ENCODE measurements around the gene GCC1. TPM values are rescaled to one million over a fixed set of nuclear protein-coding genes. Genes with fewer than 3 reads are reported as not detected.

GCC1 gene
- polyA plus RNA-seq, 3 donors: 5.9 to 9.2 (median 6.4) TPM

- no peaks in the 10 kb centered on the region for H4K20me1 ChIP-seq (ENCODE audit: insufficient read depth, low read length)
- peaks cover 4 to 8% (median 6%) of the 10 kb centered on the region in 3 donors for H3K27me3 Mint-ChIP-seq (ENCODE audit: low read depth in 3 of 3)
- WGBS (ENCODE audit: insufficient coverage): 80% methylated on average over 1 of the region's 3 CpGs
Measured at GRCh38 chr7:127628445-127628844, 43.0 kb upstream of the GCC1 start.

GRCh38 chr7:127625331-127625730 is 39.9 kb upstream of the GCC1 start:
- Mint-ChIP-seq H3K4me1 (peaks cover 13% of the 10 kb centered on the region), H3K27me3 (ENCODE audit: low read depth in 3 of 3) (peaks cover 15 to 32% (median 15%) of the 10 kb centered on the region in 3 donors), H3K27ac (no peak overlapping the region), H3K36me3 (no peaks in the 10 kb centered on the region), H3K4me3 (no peak overlapping the region), H3K9me3 (peaks cover 0 to 13% (median 7%) of the 10 kb centered on the region in 7 donors)
- Histone ChIP-seq H3K27ac (ENCODE audit: low read depth in 1 of 2, low read length in 2 of 2) (no peak overlapping the region), H3K4me2 (replicated peaks; ENCODE audit: extremely low read depth, low read length, poor library complexity, severe bottlenecking) (no peak overlapping the region), H3K4me3 (replicated peaks in 1 of 3; ENCODE audit: low read depth in 2 of 3, low read length in 3 of 3) (no peak overlapping the region), H3K79me2 (ENCODE audit: insufficient read depth, low read length) (no peaks in the 10 kb centered on the region), H2AFZ (ENCODE audit: insufficient read depth, low read depth, low read length, poor library complexity, severe bottlenecking) (no peak overlapping the region), H3K36me3 (replicated peaks in 1 of 2; ENCODE audit: control insufficient read depth in 1 of 2, insufficient read depth in 2 of 2, low read length in 2 of 2) (no peaks in the 10 kb centered on the region), H4K20me1 (ENCODE audit: insufficient read depth, low read length) (no peaks in the 10 kb centered on the region), H3K9me3 (replicated peaks in 1 of 2; ENCODE audit: control insufficient read depth in 1 of 2, insufficient read depth in 1 of 2, low read length in 2 of 2) (no peaks in the 10 kb centered on the region), H3K27me3 (ENCODE audit: control insufficient read depth in 2 of 2, insufficient read depth in 2 of 2, low read length in 2 of 2) (peaks cover 10 to 23% of the 10 kb centered on the region in 2 donors), H3K9ac (ENCODE audit: insufficient read depth, low read length, poor library complexity, severe bottlenecking) (no peak overlapping the region), H3K4me1 (ENCODE audit: control insufficient read depth in 1 of 2, insufficient read depth in 2 of 2, low read length in 2 of 2) (no peaks in the 10 kb centered on the region)
- intact Hi-C loops (cut with micrococcal nuclease): no loop called here
- no peak for DNase-seq
- no peak for TF ChIP-seq CTCF (IDR thresholded peaks at IDR 0.05)

More at GRCh38 chr7:127628445-127628844, 43.0 kb upstream of the GCC1 start:
- Mint-ChIP-seq H3K27ac (peak overlapping the region in 2 of 7 donors; percentile 2 to 27), H3K36me3 (no peaks in the 10 kb centered on the region), H3K4me1 (peaks cover 4% of the 10 kb centered on the region), H3K9me3 (peaks cover 0 to 13% (median 7%) of the 10 kb centered on the region in 7 donors), H3K4me3 (no peak overlapping the region)
- Histone ChIP-seq H3K4me2 (replicated peaks; ENCODE audit: extremely low read depth, low read length, poor library complexity, severe bottlenecking) (no peak overlapping the region), H3K4me3 (replicated peaks in 1 of 3; ENCODE audit: low read depth in 2 of 3, low read length in 3 of 3) (no peak overlapping the region), H3K9ac (ENCODE audit: insufficient read depth, low read length, poor library complexity, severe bottlenecking) (no peak overlapping the region), H3K9me3 (replicated peaks in 1 of 2; ENCODE audit: control insufficient read depth in 1 of 2, insufficient read depth in 1 of 2, low read length in 2 of 2) (no peaks in the 10 kb centered on the region), H3K27me3 (ENCODE audit: control insufficient read depth in 2 of 2, insufficient read depth in 2 of 2, low read length in 2 of 2) (peaks cover 0 to 2% of the 10 kb centered on the region in 2 donors), H3K36me3 (replicated peaks in 1 of 2; ENCODE audit: control insufficient read depth in 1 of 2, insufficient read depth in 2 of 2, low read length in 2 of 2) (no peaks in the 10 kb centered on the region), H3K79me2 (ENCODE audit: insufficient read depth, low read length) (no peaks in the 10 kb centered on the region), H2AFZ (ENCODE audit: insufficient read depth, low read depth, low read length, poor library complexity, severe bottlenecking) (no peak overlapping the region), H3K27ac (ENCODE audit: low read depth in 1 of 2, low read length in 2 of 2) (no peak overlapping the region), H3K4me1 (ENCODE audit: control insufficient read depth in 1 of 2, insufficient read depth in 2 of 2, low read length in 2 of 2) (no peaks in the 10 kb centered on the region)
- no peak for DNase-seq
- no peak for TF ChIP-seq CTCF (IDR thresholded peaks at IDR 0.05)
- intact Hi-C loops (cut with micrococcal nuclease): no loop called here

Measured in CD14-positive monocyte (primary cell).